ENCODE measurements around the gene PXDN. TPM values are rescaled to one million over a fixed set of nuclear protein-coding genes. Genes with fewer than 3 reads are reported as not detected.
A peak's percentile ranks its signal among the peaks of the same experiment; 100 is the strongest.

Gene PXDN
- total and polyA plus RNA-seq, 2 of the 4 experiments (the other 2 are of a cell fraction) = 153 to 332 TPM

DNA sequence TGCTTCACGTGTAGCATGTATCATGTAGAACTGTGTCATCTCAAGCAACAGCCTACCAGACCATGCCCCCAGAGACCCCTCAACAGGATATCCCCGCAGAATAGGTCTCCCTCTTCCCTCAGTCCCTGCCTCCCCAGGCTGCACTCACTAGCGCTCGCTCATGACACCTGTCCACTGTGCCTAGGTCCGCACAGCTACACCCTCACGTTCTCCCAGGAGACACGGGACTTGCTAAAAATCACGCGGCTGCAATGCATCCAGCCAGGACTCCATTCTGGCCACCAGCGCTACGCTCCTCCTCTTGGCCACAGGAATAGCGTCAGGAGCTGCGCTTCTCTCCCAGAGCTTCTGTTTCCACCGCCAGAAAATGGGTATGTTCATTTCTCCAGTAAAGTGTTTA is 2.5 kb downstream of the PXDN start:
- intact Hi-C loops (cut with micrococcal nuclease) (loop anchor here (2.0 to 5.0 kb wide), 3 partner anchors 35 to 1065 kb away; partner anchors contain the start of gene TMEM18), in situ Hi-C loops (cut with MboI; ENCODE audit: low sequenced_read_pairs) (no loop called here), dilution Hi-C loops (cut with HindIII; ENCODE audit: low sequenced_read_pairs, unreplicated experiment) (no loop called here)
- peak overlapping the region; percentile 26 for H2AFZ ChIP-seq (replicated peaks; ENCODE audit: low read length, poor library complexity)
- H3K4me1 ChIP-seq (ENCODE audit: control insufficient read depth, insufficient read depth, low read length) = peaks cover 40% of the 10 kb centered on the region
- H2BK15ac ChIP-seq (ENCODE audit: low read depth, low read length) = peak overlapping the region; percentile 72; the same call in 2 of the 3 replicates
- peak overlapping the region; percentile 15; the same call in 1 of the 2 replicates for H3K18ac ChIP-seq (ENCODE audit: low read depth, low read length)
- no peak for TF ChIP-seq BHLHE40 (IDR thresholded peaks at IDR 0.05; ENCODE audit: low read depth, low read length)
- TF ChIP-seq RAD21 (IDR thresholded peaks at IDR 0.05; ENCODE audit: low read length) = no peak
- TF ChIP-seq RFX5 (IDR thresholded peaks at IDR 0.05; ENCODE audit: low read depth, low read length) = no peak
- no peak for TF ChIP-seq FOS (IDR thresholded peaks at IDR 0.05; ENCODE audit: low read depth, low read length)
- no peak for TF ChIP-seq CEBPB (IDR thresholded peaks at IDR 0.05; ENCODE audit: low read depth, low read length)
- TF ChIP-seq MXI1 (IDR thresholded peaks at IDR 0.05; ENCODE audit: borderline replicate concordance, low read depth, low read length) = no peak
- TF ChIP-seq NFE2L2 (IDR thresholded peaks at IDR 0.05; ENCODE audit: low read depth, low read length) = no peak
- TF ChIP-seq RCOR1 (IDR thresholded peaks at IDR 0.05; ENCODE audit: insufficient replicate concordance, low read length) = no peak
- no peak for TF ChIP-seq POLR2A (IDR thresholded peaks at IDR 0.05; ENCODE audit: low read depth, low read length)
- TF ChIP-seq MAZ (IDR thresholded peaks at IDR 0.05; ENCODE audit: borderline replicate concordance, low read depth, low read length) = no peak
- TF ChIP-seq, protein P1, sequence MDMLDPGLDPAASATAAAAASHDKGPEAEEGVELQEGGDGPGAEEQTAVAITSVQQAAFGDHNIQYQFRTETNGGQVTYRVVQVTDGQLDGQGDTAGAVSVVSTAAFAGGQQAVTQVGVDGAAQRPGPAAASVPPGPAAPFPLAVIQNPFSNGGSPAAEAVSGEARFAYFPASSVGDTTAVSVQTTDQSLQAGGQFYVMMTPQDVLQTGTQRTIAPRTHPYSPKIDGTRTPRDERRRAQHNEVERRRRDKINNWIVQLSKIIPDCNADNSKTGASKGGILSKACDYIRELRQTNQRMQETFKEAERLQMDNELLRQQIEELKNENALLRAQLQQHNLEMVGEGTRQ (IDR thresholded peaks at IDR 0.05; ENCODE audit: low read depth, low read length) = no peak
- TF ChIP-seq, protein P2, sequence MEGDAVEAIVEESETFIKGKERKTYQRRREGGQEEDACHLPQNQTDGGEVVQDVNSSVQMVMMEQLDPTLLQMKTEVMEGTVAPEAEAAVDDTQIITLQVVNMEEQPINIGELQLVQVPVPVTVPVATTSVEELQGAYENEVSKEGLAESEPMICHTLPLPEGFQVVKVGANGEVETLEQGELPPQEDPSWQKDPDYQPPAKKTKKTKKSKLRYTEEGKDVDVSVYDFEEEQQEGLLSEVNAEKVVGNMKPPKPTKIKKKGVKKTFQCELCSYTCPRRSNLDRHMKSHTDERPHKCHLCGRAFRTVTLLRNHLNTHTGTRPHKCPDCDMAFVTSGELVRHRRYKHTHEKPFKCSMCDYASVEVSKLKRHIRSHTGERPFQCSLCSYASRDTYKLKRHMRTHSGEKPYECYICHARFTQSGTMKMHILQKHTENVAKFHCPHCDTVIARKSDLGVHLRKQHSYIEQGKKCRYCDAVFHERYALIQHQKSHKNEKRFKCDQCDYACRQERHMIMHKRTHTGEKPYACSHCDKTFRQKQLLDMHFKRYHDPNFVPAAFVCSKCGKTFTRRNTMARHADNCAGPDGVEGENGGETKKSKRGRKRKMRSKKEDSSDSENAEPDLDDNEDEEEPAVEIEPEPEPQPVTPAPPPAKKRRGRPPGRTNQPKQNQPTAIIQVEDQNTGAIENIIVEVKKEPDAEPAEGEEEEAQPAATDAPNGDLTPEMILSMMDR (conservative IDR thresholded peaks at IDR 0.05; ENCODE audit: low read depth, low read length) = no peak
- no peak for TF ChIP-seq MAFK (IDR thresholded peaks at IDR 0.05; ENCODE audit: low read depth, low read length)
- TF ChIP-seq SMC3 (IDR thresholded peaks at IDR 0.05; ENCODE audit: low read depth, low read length) = no peak
- TF ChIP-seq, protein P3, sequence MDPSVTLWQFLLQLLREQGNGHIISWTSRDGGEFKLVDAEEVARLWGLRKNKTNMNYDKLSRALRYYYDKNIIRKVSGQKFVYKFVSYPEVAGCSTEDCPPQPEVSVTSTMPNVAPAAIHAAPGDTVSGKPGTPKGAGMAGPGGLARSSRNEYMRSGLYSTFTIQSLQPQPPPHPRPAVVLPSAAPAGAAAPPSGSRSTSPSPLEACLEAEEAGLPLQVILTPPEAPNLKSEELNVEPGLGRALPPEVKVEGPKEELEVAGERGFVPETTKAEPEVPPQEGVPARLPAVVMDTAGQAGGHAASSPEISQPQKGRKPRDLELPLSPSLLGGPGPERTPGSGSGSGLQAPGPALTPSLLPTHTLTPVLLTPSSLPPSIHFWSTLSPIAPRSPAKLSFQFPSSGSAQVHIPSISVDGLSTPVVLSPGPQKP (IDR thresholded peaks at IDR 0.05; ENCODE audit: borderline replicate concordance, low read depth, low read length) = no peak
- TF ChIP-seq CHD1 (IDR thresholded peaks at IDR 0.05; ENCODE audit: low read depth, low read length) = no peak
- peak overlapping the region; percentile 92 for H3K4ac ChIP-seq (ENCODE audit: low read depth, low read length)
- peak overlapping the region; percentile 56 for H3K14ac ChIP-seq (replicated peaks; ENCODE audit: low read depth, low read length)
- H3K4me2 ChIP-seq (ENCODE audit: low read depth, low read length) = peak overlapping the region; percentile 86
- H3K27ac ChIP-seq (ENCODE audit: insufficient read depth, low read length) = peak overlapping the region; percentile 80
- ChIA-PET POLR2A (ENCODE audit: unreplicated experiment) (interaction anchor here (0.5 to 0.8 kb wide), 2 partner anchors 11 to 75 kb away, joined by 3 read pairs; no protein-coding TSS in a partner anchor), CTCF (interaction anchor here (1.0 to 1.5 kb wide), 4 partner anchors 9 to 149 kb away, joined by 3 to 7 read pairs (median 3); no protein-coding TSS in a partner anchor)
- peaks cover 4 to 55% of the 10 kb centered on the region in 2 experiments for H3K79me1 ChIP-seq (ENCODE audit: low read depth in 1 of 2, low read length in 2 of 2)
- peak overlapping the region; percentile 32; the same call in 1 of the 2 replicates for H2BK20ac ChIP-seq (ENCODE audit: low read depth, low read length)
- DNase-seq (no peak), ATAC-seq (ENCODE audit: low read depth) (no peak)
- peak overlapping the region; percentile 51 for H2AK5ac ChIP-seq (ENCODE audit: low read depth, low read length)
- WGBS, 2 experiments (ENCODE audit: extremely low coverage in 2 of 2, insufficient read length in 1 of 2) = no CpG with 5 or more reads among the region's 14 CpGs
- peak overlapping the region; percentile 82; the same call in 1 of the 2 replicates for H3K56ac ChIP-seq (ENCODE audit: extremely low read depth, insufficient read depth, low read length)
- H3K9me3 ChIP-seq (ENCODE audit: control insufficient read depth, insufficient read depth, low read length) = no peaks in the 10 kb centered on the region
- H4K20me1 ChIP-seq (ENCODE audit: insufficient read depth, low read length) = peaks cover 59% of the 10 kb centered on the region
- peak overlapping the region; percentile 76 for H2BK5ac ChIP-seq (ENCODE audit: low read depth, low read length, poor library complexity, severe bottlenecking)
- peak overlapping the region; percentile 11; the same call in 1 of the 2 replicates for H4K5ac ChIP-seq (ENCODE audit: low read depth, low read length)
- no TSS peak for BruUV-seq (replicated peaks)
- peaks cover 13% of the 10 kb centered on the region for H3K36me3 ChIP-seq (ENCODE audit: control insufficient read depth, insufficient read depth, low read length)
- H2AK9ac ChIP-seq (replicated peaks; ENCODE audit: low read depth, low read length, poor library complexity) = peak overlapping the region; percentile 73
- H3K4me3 ChIP-seq (ENCODE audit: insufficient read depth, low read depth, low read length) = peak overlapping the region; percentile 52
- peak overlapping the region; percentile 90 for H3K23ac ChIP-seq (ENCODE audit: low read depth, low read length)
- peak overlapping the region; percentile 77; the same call in 1 of the 2 replicates for H2BK120ac ChIP-seq (ENCODE audit: low read depth, low read length)
- H3K9ac ChIP-seq (ENCODE audit: low read depth, low read length) = peak overlapping the region; percentile 75; the same call in 1 of the 2 replicates
- peaks cover 28% of the 10 kb centered on the region for H3K9me1 ChIP-seq (ENCODE audit: insufficient read depth, low read length)
- peak overlapping the region; percentile 9 to 52; a peak in 3 of 4 replicates for H4K8ac ChIP-seq (ENCODE audit: low read depth in 2 of 2, low read length in 2 of 2)
- peak overlapping the region; percentile 82 for H4K91ac ChIP-seq (ENCODE audit: insufficient read depth, low read depth, low read length)
- no peaks in the 10 kb centered on the region for H3K27me3 ChIP-seq (ENCODE audit: control insufficient read depth, insufficient read depth, low read length)
